Measurements from ENCODE around the gene ACKR3. TPM values are rescaled to one million over a fixed set of nuclear protein-coding genes. Genes with fewer than 3 reads are reported as not detected.

ACKR3 gene
- total RNA-seq, 1 experiment from 2014 or later, result 3.9 TPM

DNA sequence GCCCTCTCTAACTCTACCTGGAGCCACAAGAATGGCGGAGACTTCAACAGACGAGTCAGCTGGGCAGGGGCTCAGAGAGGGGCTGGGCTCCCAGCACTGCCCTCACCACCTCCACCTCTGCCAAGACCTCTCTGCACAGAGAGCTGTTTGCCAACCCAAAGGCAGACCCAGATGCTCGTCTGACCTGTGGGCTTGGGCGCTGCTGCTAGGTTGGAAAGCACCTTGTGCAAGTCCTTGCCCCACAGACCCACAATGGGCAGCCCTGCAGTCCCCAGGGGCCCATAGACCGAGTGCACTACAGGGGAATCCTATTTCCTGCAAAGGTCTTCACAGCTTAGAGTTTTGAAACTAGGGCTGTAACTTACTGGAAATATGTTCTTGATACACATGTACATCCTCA is 13.3 kb downstream of the ACKR3 start:
- H3K4me3 Mint-ChIP-seq (ENCODE audit: unreplicated experiment), result no peak overlapping the region
- no peak overlapping the region for H3K4me3 ChIP-seq (ENCODE audit: low read depth, low read length)
- POLR2A ChIA-PET, result no interaction called here
- H3K4me1 Mint-ChIP-seq (ENCODE audit: low read depth, unreplicated experiment), result no peaks in the 10 kb centered on the region
- no peaks in the 10 kb centered on the region for H3K36me3 Mint-ChIP-seq (ENCODE audit: insufficient read depth, unreplicated experiment)
- no peak for DNase-seq
- H3K27me3 Mint-ChIP-seq (ENCODE audit: insufficient read depth, unreplicated experiment), result no peaks in the 10 kb centered on the region
- H3K36me3 ChIP-seq (ENCODE audit: control insufficient read depth, insufficient read depth, low read length), result no peaks in the 10 kb centered on the region
- H3K9me3 ChIP-seq, result no peaks in the 10 kb centered on the region
- H3K27ac Mint-ChIP-seq (ENCODE audit: unreplicated experiment), result no peak overlapping the region
- peaks cover 3% of the 10 kb centered on the region; the same call in 1 of the 2 replicates for H3K4me1 ChIP-seq
- BruUV-seq (replicated peaks), result no TSS peak
- no peak for TF ChIP-seq CTCF (IDR thresholded peaks at IDR 0.05; ENCODE audit: insufficient read depth in 1 of 2, low read depth in 1 of 2, low read length in 1 of 2, severe bottlenecking in 1 of 2, unreplicated experiment in 1 of 2)
- CTCF ChIA-PET, result interaction anchor here (0.9 kb wide), 1 partner anchor 13 kb away, joined by 3 read pairs; the partner anchor contains the start of gene ACKR3
- intact Hi-C loops (cut with micrococcal nuclease; ENCODE audit: unreplicated experiment), result no loop called here
- no peaks in the 10 kb centered on the region for H3K27me3 ChIP-seq (replicated peaks; ENCODE audit: control insufficient read depth, insufficient read depth, low read length)
- no peaks in the 10 kb centered on the region for H3K9me3 Mint-ChIP-seq (ENCODE audit: unreplicated experiment)

DNA sequence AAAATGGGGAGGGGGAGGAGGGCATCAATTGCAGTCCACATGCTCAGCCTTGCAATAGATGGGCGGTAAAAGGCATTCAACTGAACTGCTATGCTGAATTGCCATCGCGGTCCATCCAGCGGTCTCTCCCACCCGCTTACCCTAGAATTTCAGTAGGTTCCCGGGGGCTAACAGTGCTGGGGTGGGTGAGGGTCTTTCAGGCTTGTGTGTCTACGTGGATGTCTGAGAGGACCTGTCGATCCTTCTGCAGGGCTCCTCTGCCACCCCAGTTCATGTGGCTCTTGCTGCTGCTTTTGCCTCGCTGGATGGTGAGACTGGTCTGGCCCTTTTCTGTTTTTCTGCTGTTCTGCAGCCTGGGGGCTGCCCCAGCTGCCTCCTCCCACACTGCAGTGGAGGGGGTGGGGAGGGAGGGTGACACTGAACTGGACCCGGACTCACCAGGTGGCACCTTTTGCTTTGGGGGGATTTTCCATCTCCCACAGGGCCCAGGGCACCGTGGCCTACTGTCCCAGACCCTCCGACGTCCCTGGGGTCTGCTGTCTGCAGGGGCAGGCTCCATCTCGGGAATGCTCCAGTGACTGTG is 14.1 kb downstream of the ACKR3 start:
- DNase-seq, result no peak
- no peak overlapping the region for H3K27ac Mint-ChIP-seq (ENCODE audit: unreplicated experiment)
- TF ChIP-seq CTCF (IDR thresholded peaks at IDR 0.05; ENCODE audit: insufficient read depth in 1 of 2, low read depth in 1 of 2, low read length in 1 of 2, severe bottlenecking in 1 of 2, unreplicated experiment in 1 of 2), result no peak
- no peaks in the 10 kb centered on the region for H3K9me3 Mint-ChIP-seq (ENCODE audit: unreplicated experiment)
- BruUV-seq (replicated peaks), result no TSS peak
- intact Hi-C loops (cut with micrococcal nuclease; ENCODE audit: unreplicated experiment), result no loop called here
- Histone ChIP-seq H3K4me3 (ENCODE audit: low read depth, low read length) (no peak overlapping the region), H3K36me3 (ENCODE audit: control insufficient read depth, insufficient read depth, low read length) (no peaks in the 10 kb centered on the region), H3K9me3 (no peaks in the 10 kb centered on the region), H3K27me3 (replicated peaks; ENCODE audit: control insufficient read depth, insufficient read depth, low read length) (no peaks in the 10 kb centered on the region), H3K4me1 (peaks cover 3% of the 10 kb centered on the region; the same call in 1 of the 2 replicates)
- H3K36me3 Mint-ChIP-seq (ENCODE audit: insufficient read depth, unreplicated experiment), result no peaks in the 10 kb centered on the region
- H3K4me1 Mint-ChIP-seq (ENCODE audit: low read depth, unreplicated experiment), result no peaks in the 10 kb centered on the region
- CTCF ChIA-PET, result no interaction called here
- POLR2A ChIA-PET, result no interaction called here
- H3K27me3 Mint-ChIP-seq (ENCODE audit: insufficient read depth, unreplicated experiment), result no peaks in the 10 kb centered on the region
- no peak overlapping the region for H3K4me3 Mint-ChIP-seq (ENCODE audit: unreplicated experiment)

GRCh38 chr2:236584521-236585384 is 15.1 kb downstream of the ACKR3 start:
- no peak for DNase-seq
- Histone ChIP-seq H3K4me3 (ENCODE audit: low read depth, low read length) (no peak overlapping the region), H3K4me1 (no peaks in the 10 kb centered on the region), H3K27me3 (replicated peaks; ENCODE audit: control insufficient read depth, insufficient read depth, low read length) (no peaks in the 10 kb centered on the region), H3K36me3 (ENCODE audit: control insufficient read depth, insufficient read depth, low read length) (no peaks in the 10 kb centered on the region), H3K9me3 (no peaks in the 10 kb centered on the region)
- Mint-ChIP-seq H3K4me3 (ENCODE audit: unreplicated experiment) (no peak overlapping the region), H3K9me3 (ENCODE audit: unreplicated experiment) (no peaks in the 10 kb centered on the region), H3K27ac (ENCODE audit: unreplicated experiment) (no peak overlapping the region), H3K36me3 (ENCODE audit: insufficient read depth, unreplicated experiment) (no peaks in the 10 kb centered on the region), H3K27me3 (ENCODE audit: insufficient read depth, unreplicated experiment) (no peaks in the 10 kb centered on the region), H3K4me1 (ENCODE audit: low read depth, unreplicated experiment) (no peaks in the 10 kb centered on the region)
- no TSS peak for BruUV-seq (replicated peaks)
- POLR2A ChIA-PET, result no interaction called here
- CTCF ChIA-PET, result no interaction called here
- intact Hi-C loops (cut with micrococcal nuclease; ENCODE audit: unreplicated experiment), result no loop called here
- TF ChIP-seq CTCF (IDR thresholded peaks at IDR 0.05; ENCODE audit: insufficient read depth in 1 of 2, low read depth in 1 of 2, low read length in 1 of 2, severe bottlenecking in 1 of 2, unreplicated experiment in 1 of 2), result no peak

Data from Caco-2 (cell line).